H9 (cell line): ENCODE results near the gene CLEC16A. TPM values are rescaled to one million over a fixed set of nuclear protein-coding genes. Genes with fewer than 3 reads are reported as not detected.

ENCODE experiments used
- DNase-seq: peaks from one replicate; pipeline ENCODE4 v3.0.0-alpha.2; 2017
- H2AFZ ChIP-seq: one replicate; pipeline ENCODE4 v1.6.1; 2013; ENCODE audit warnings: mild to moderate bottlenecking, low read length, control low read depth, moderate library complexity
- H2AK5ac ChIP-seq: 2 replicates; pipeline ENCODE4 v1.6.1; 2013; ENCODE audit warnings: low read length, control low read depth, mixed read lengths; ENCODE audit not compliant: insufficient read length
- H2BK120ac ChIP-seq: one replicate; pipeline ENCODE4 v1.6.1; 2013; ENCODE audit warnings: low read depth, mild to moderate bottlenecking, low read length, control low read depth, inconsistent platforms; ENCODE audit not compliant: poor library complexity, severe bottlenecking
- H2BK12ac ChIP-seq: 2 replicates; pipeline ENCODE4 v1.6.1; 2013; ENCODE audit warnings: low read length, control low read depth, mixed read lengths, low read depth; ENCODE audit not compliant: insufficient read length
- H2BK15ac ChIP-seq: 2 replicates; pipeline ENCODE4 v1.6.1; 2013; ENCODE audit warnings: low read depth, low read length, control low read depth
- H2BK20ac ChIP-seq: one replicate; pipeline ENCODE4 v1.6.1; 2013; ENCODE audit warnings: low read depth, mild to moderate bottlenecking, low read length, control low read depth, inconsistent platforms; ENCODE audit not compliant: poor library complexity, severe bottlenecking
- H2BK5ac ChIP-seq: 2 replicates; pipeline ENCODE4 v1.6.1; 2013; ENCODE audit warnings: low read length, control low read depth, mixed read lengths; ENCODE audit not compliant: insufficient read length
- H3K14ac ChIP-seq: 2 replicates; pipeline ENCODE4 v1.6.1; 2013; ENCODE audit warnings: low read length, control low read depth; ENCODE audit not compliant: insufficient read depth
- H3K18ac ChIP-seq: 2 replicates; pipeline ENCODE4 v1.6.1; 2013; ENCODE audit warnings: low read depth, mild to moderate bottlenecking, mixed read lengths, low read length, control low read depth; ENCODE audit not compliant: insufficient read length
- H3K23ac ChIP-seq: 2 replicates; pipeline ENCODE4 v1.6.1; 2013; ENCODE audit warnings: low read length, control low read depth, mixed read lengths, low read depth; ENCODE audit not compliant: insufficient read length
- H3K23me2 ChIP-seq: 2 replicates; pipeline ENCODE4 v1.6.1; 2013; ENCODE audit warnings: low read depth, mild to moderate bottlenecking, mixed read lengths, low read length, control low read depth; ENCODE audit not compliant: insufficient read length, poor library complexity, severe bottlenecking
- H3K27ac ChIP-seq: 2 replicates; pipeline ENCODE4 v1.5.1; 2013; ENCODE audit warnings: low read length, control low read depth, mixed read lengths, low read depth; ENCODE audit not compliant: insufficient read length
- H3K27me3 ChIP-seq: 2 replicates; pipeline ENCODE4 v1.6.1; 2013; ENCODE audit warnings: low read length, control low read depth, inconsistent platforms; ENCODE audit not compliant: insufficient read depth
- H3K4ac ChIP-seq: 2 replicates; pipeline ENCODE4 v1.6.1; 2013; ENCODE audit warnings: low read depth, mild to moderate bottlenecking, control low read depth, inconsistent platforms, low read length, moderate library complexity
- H3K4me1 ChIP-seq: 2 replicates; pipeline ENCODE4 v1.6.1; 2013; ENCODE audit warnings: low read length, control low read depth, inconsistent platforms; ENCODE audit not compliant: insufficient read depth
- H3K4me2 ChIP-seq: 2 replicates; pipeline ENCODE4 v1.6.1; 2013; ENCODE audit warnings: low read length, control low read depth, mixed read lengths; ENCODE audit not compliant: insufficient read length, insufficient read depth
- H3K56ac ChIP-seq: 2 replicates; pipeline ENCODE4 v1.6.1; 2013; ENCODE audit warnings: low read depth, mild to moderate bottlenecking, mixed read lengths, low read length, control low read depth; ENCODE audit not compliant: insufficient read length
- H3K79me1 ChIP-seq: 2 replicates; pipeline ENCODE4 v1.6.1; 2013; ENCODE audit warnings: low read depth, mild to moderate bottlenecking, moderate library complexity, low read length, control low read depth, inconsistent platforms; ENCODE audit not compliant: insufficient read depth, poor library complexity, severe bottlenecking
- H3K79me2 ChIP-seq: 2 replicates; pipeline ENCODE4 v1.6.1; 2013; ENCODE audit warnings: low read length, control low read depth, inconsistent platforms; ENCODE audit not compliant: insufficient read depth
- H3K9ac ChIP-seq: 2 replicates; pipeline ENCODE4 v1.6.1; 2013; ENCODE audit warnings: low read length, control low read depth, mixed read lengths; ENCODE audit not compliant: insufficient read length; ENCODE audit errors: extremely low read depth
- H3K9me3 ChIP-seq: one replicate; pipeline ENCODE4 v1.6.1; 2013; ENCODE audit warnings: low read depth, low read length, inconsistent platforms; ENCODE audit not compliant: control insufficient read depth
- H3T11ph ChIP-seq: one replicate; pipeline ENCODE4 v1.6.1; 2013; ENCODE audit warnings: mild to moderate bottlenecking, low read length, control low read depth, inconsistent platforms
- H4K20me1 ChIP-seq: one replicate; pipeline ENCODE4 v1.6.1; 2013; ENCODE audit not compliant: control insufficient read depth, insufficient read length, insufficient read depth
- H4K5ac ChIP-seq: 2 replicates; pipeline ENCODE4 v1.6.1; 2013; ENCODE audit warnings: low read depth, mild to moderate bottlenecking, mixed read lengths, low read length, control low read depth; ENCODE audit not compliant: insufficient read length
- H4K8ac ChIP-seq: replicated peaks from 2 replicates; pipeline ENCODE4 v1.6.1; 2013; ENCODE audit warnings: low read length, control low read depth, mixed read lengths, low read depth; ENCODE audit not compliant: insufficient read length
- H4K91ac ChIP-seq: 2 replicates; pipeline ENCODE4 v1.6.1; 2013; ENCODE audit warnings: low read depth, mild to moderate bottlenecking, moderate library complexity, mixed read lengths, low read length, control low read depth; ENCODE audit not compliant: insufficient read length
- H3K27ac Mint-ChIP-seq, 3 experiments: 2 replicates in 2 of 3; 3 replicates in 1 of 3; pipeline ENCODE4 v1.8.0; 2020 to 2021; ENCODE audit warnings: mixed read lengths in 3 of 3, mild to moderate bottlenecking in 1 of 3, moderate library complexity in 1 of 3
- H3K27me3 Mint-ChIP-seq: 2 replicates; pipeline ENCODE4 v1.8.0; 2021; ENCODE audit warnings: low read depth, mild to moderate bottlenecking, moderate library complexity, mixed read lengths
- H3K36me3 Mint-ChIP-seq, 3 experiments: 2 replicates in 2 of 3; 3 replicates in 1 of 3; pipeline ENCODE4 v1.8.0; 2020 to 2021; ENCODE audit warnings: low read depth in 3 of 3, mixed read lengths in 3 of 3; ENCODE audit not compliant: insufficient read depth in 1 of 3
- H3K4me1 Mint-ChIP-seq, 2 experiments: 2 replicates each; pipeline ENCODE4 v1.8.0; 2020; ENCODE audit warnings: mixed read lengths in 2 of 2
- H3K4me3 Mint-ChIP-seq, 2 experiments: 2 replicates in 1 of 2; 3 replicates in 1 of 2; pipeline ENCODE4 v1.8.0; 2020 to 2021; ENCODE audit warnings: mild to moderate bottlenecking in 2 of 2, mixed read lengths in 2 of 2, moderate library complexity in 1 of 2
- H3K9me3 Mint-ChIP-seq, 2 experiments: 2 replicates in 1 of 2; 3 replicates in 1 of 2; pipeline ENCODE4 v1.8.0; 2020; ENCODE audit warnings: mild to moderate bottlenecking in 2 of 2, mixed read lengths in 2 of 2, moderate library complexity in 1 of 2
- WGBS: extraction: QIAGEN DNeasy Blood & Tissue Kit; methylation state at CpG from one replicate; pipeline ENCODE4 v1.1.7; 2013; ENCODE audit warnings: missing lambda C conversion rate, low lambda C conversion rate, mixed read lengths; ENCODE audit not compliant: insufficient read length; ENCODE audit errors: extremely low coverage; 5-methylcytosine and 5-hydroxymethylcytosine counted together
- total RNA-seq: library from RNA; stranded (reverse); gene quantifications from 2 replicates; pipeline ENCODE4 v1.2.1, GENCODE V29; 2021
- TF ChIP-seq, protein P1 (sequence below): fragments of 200-600 bp; sonication (generic); conservative IDR thresholded peaks from 3 replicates; pipeline ENCODE4 v1.8.0; 2021; ENCODE audit warnings: antibody characterized with exemption, mild to moderate bottlenecking

The CLEC16A gene
- total RNA-seq, 1 experiment from 2014 or later: 15.2 TPM

DNA sequence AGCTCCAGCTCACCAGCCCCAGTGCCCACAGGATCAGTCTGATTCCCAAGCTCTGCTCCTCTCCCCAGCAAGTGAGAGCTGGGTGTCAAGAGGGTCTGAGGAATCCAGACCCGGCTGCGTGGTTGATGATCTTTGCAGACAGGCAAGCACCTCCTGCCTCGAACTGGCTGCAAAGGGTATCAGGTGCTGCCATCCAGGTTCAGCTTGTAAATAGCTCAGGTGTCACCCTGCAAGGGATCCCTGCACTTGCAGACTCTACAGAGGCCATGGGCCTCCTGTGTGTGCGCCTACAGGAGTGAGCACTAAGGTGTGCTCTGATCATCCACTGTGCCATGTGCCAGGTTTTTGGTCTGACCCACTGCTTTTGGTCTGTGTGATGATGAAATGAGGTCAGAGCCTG is 18.3 kb upstream of the CLEC16A start:
- no peak overlapping the region for H2BK5ac ChIP-seq
- DNase-seq: no peak
- no CpG with 5 or more reads among the region's 4 CpGs for WGBS

More for the DNA sequence above, 18.3 kb upstream of the CLEC16A start:
- TF ChIP-seq, protein P1, sequence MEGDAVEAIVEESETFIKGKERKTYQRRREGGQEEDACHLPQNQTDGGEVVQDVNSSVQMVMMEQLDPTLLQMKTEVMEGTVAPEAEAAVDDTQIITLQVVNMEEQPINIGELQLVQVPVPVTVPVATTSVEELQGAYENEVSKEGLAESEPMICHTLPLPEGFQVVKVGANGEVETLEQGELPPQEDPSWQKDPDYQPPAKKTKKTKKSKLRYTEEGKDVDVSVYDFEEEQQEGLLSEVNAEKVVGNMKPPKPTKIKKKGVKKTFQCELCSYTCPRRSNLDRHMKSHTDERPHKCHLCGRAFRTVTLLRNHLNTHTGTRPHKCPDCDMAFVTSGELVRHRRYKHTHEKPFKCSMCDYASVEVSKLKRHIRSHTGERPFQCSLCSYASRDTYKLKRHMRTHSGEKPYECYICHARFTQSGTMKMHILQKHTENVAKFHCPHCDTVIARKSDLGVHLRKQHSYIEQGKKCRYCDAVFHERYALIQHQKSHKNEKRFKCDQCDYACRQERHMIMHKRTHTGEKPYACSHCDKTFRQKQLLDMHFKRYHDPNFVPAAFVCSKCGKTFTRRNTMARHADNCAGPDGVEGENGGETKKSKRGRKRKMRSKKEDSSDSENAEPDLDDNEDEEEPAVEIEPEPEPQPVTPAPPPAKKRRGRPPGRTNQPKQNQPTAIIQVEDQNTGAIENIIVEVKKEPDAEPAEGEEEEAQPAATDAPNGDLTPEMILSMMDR: no peak
- Histone ChIP-seq H3K23me2 (no peaks in the 10 kb centered on the region), H3K9me3 (no peaks in the 10 kb centered on the region), H3K4me2 (no peak overlapping the region), H2BK12ac (no peak overlapping the region), H3K4me1 (no peaks in the 10 kb centered on the region), H3K79me2 (no peaks in the 10 kb centered on the region), H2BK20ac (no peak overlapping the region), H2BK120ac (no peak overlapping the region), H4K8ac (no peak overlapping the region), H2AK5ac (no peak overlapping the region), H2BK15ac (no peak overlapping the region), H3K14ac (no peak overlapping the region), H3K79me1 (no peaks in the 10 kb centered on the region), H3K23ac (no peak overlapping the region), H4K91ac (no peak overlapping the region), H3K18ac (no peak overlapping the region), H3K56ac (no peak overlapping the region), H2AFZ (no peak overlapping the region), H3K27ac (no peak overlapping the region), H3K27me3 (no peaks in the 10 kb centered on the region), H3K9ac (no peak overlapping the region), H4K5ac (no peak overlapping the region), H3T11ph (no peak overlapping the region), H3K4ac (no peak overlapping the region), H4K20me1 (no peaks in the 10 kb centered on the region)
- peak overlapping the region in 1 of 3 experiments; percentile 28; a peak in 1 of 7 replicates for H3K27ac Mint-ChIP-seq
- no peaks in the 10 kb centered on the region for H3K27me3 Mint-ChIP-seq
- no peak overlapping the region for H3K4me3 Mint-ChIP-seq
- no peaks in the 10 kb centered on the region for H3K9me3 Mint-ChIP-seq
- peaks cover 0 to 6% of the 10 kb centered on the region in 2 experiments; a peak in 2 of 4 replicates for H3K4me1 Mint-ChIP-seq
- peaks cover 6 to 26% (median 16%) of the 10 kb centered on the region in 3 experiments for H3K36me3 Mint-ChIP-seq
